Effector CD4-positive, alpha-beta T cell (primary cell): ENCODE data around the gene VDAC1.
"Not testable (repeated sequence)": the region's sequence is repeated elsewhere in the genome, so short reads cannot be mapped to it uniquely, and the experiment has no call there.

Experiments
- DNase-seq: peaks from one replicate; pipeline ENCODE4 v3.0.0-alpha.2; 2020
- total RNA-seq: gene quantifications from one replicate; lab custom pipeline; 2026; lab: John Stamatoyannopoulos, UW

Gene VDAC1, protein sequence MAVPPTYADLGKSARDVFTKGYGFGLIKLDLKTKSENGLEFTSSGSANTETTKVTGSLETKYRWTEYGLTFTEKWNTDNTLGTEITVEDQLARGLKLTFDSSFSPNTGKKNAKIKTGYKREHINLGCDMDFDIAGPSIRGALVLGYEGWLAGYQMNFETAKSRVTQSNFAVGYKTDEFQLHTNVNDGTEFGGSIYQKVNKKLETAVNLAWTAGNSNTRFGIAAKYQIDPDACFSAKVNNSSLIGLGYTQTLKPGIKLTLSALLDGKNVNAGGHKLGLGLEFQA
- total RNA-seq: 53.8 reads per million, percentile 70 among the genes with 10 or more reads in this experiment

DNA sequence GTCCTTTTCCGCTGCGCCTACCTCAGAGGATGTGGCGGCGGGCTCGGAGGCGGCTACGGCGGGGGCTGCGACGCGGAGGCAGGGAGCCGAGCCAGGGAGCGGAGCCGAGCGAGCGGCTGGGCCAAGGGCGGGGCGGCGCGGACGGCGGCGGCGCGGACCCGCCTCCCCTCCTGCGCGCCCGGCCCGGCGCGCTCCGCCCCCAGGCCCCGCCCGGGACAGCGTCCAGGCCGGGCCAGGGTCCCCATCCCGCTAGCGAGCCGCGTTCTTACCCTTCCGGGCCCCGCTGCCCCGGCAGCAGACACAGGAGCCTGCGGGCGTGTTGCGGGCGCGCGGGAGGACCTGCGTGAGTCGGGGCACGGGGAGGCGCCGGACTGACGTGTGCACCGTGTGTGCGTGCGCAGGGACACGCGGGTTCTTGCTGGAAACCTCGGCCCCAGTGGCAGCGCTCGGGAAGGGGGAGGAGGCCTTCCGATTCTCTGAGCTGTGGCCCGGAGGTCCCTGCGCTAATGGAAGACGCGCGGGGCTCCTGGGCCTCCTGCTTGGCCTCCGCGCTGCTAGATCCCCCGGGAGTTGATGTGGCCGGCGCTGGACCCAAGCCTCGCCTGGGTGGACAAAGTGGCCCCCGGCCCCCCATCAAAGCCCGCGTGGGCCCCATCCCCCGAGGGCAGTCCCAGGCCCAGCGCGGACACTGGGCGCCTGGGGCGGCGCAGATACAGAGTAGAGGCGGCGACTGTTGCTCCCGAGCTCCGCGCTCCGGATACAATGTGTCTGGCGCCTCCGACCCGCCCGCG, at the start of gene VDAC1:
VDAC1 (minus strand) TSS at position 350 of the 791 bp plus-strand sequence. CDS start 11,963 bp downstream, outside the sequence.
- peak; percentile 87 for DNase-seq

GRCh38 chr5:134053840-134054338, 49.1 kb upstream of the VDAC1 start:
- DNase-seq: no peak

DNA sequence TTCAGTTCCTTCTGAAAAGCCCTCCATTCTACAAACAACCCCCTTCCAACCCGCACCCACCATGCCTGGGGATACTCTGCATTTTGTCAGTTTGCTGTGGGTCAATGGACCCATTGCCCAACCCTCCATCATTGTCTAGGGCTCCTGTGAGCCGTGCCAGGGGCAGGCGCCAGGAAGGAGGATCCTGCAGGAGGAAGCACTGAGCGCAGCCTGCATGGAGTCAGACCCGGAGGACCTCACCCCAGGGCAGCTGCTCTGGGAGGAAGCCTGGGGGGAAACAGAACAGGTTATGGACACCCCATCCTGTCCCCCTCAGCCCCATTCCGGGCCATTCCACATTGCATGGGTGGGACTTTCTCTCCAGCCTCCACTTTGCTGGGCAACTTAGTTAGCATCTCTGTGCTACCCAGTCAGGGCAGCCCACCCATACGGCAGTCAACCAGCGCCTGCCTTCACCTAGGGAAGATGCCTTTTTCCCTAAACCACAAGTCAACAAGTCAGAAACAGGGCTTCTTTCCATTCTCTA, 48.6 kb upstream of the VDAC1 start:
- no peak for DNase-seq

GRCh38 chr5:134051305-134051704, 46.5 kb upstream of the VDAC1 start:
- DNase-seq: no peak

GRCh38 chr5:134048864-134049263, 44.1 kb upstream of the VDAC1 start:
- no peak for DNase-seq

DNA sequence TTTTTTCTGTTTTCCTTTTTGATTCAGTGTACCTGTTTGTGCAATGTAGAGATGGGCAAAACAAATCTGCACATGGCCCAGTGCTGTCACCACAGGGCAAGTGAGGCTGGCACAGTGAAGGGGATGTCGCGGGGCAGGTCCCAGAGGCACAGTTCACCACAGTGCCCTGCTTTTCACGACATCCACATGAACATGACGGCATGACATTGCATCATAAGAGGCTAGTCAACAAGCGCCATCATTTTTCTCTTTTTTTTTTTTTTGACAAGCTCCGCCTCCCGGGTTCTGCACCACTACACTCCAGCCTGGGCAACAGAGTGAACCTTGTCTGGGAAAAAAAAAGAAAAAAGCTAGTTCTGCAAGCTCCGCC, 42.9 kb upstream of the VDAC1 start:
- no peak for DNase-seq

DNA sequence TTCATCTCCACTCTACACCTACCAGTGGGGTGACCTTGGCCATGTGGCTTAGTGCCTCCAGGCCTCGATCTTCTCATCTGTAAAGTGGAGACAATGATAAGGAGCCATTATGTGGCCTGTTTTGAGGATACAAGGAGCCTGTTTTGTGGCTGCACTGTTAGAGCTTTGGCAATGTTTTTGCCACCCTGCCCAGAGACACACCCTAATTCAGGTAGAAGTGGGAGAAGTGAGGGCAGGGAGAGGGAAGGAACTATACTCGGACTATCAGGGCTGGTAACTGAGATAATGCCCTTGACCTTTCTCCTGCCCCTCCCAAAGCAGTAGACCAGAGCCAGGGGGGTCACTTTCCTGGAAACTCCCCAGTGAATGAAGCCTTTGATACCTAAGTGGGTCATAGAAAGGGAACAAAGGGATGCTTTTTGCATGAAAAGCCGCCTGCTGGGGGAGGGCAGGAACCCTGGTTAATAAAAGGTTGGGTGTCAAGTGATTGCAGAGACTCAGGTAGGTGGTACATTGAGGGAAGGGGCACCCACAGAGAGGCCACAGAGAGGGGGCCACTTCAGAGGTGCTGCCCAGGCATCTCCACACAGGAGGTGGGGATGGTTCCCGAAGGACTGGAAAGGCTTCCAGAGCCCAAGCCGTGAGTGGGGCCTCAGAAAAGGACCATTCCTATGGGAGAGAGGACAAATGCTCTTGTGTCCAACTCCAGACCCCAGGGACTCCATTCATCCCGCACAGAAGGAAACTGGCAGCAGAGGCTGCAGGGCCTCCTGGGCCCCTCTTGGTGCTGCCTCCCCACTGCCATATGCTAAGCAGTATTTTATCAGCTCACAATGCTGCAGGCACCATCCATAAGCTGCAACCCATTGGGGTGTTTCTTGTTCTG, 42.3 kb upstream of the VDAC1 start:
- no peak for DNase-seq

DNA sequence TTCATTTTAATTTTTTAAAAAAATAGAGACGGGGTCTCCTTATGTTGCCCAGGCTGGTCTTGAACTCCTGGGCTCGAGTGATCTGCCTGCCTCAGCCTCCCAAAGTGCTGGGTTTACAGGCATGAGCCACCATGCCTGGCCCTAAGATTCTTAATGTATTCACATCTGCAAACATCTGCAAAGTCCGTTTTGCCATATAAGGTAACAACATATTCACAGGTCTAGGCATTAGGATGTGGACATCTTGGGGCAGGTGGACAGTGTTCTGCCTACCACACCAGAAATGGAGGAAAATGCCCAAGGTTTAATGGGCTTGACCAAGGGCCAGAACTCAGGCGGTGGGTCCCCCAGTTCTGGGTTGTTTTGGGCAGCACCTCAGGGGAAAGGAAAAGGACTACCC, 41.6 kb upstream of the VDAC1 start:
- no peak for DNase-seq

GRCh38 chr5:134043793-134044792, 39.3 kb upstream of the VDAC1 start:
- DNase-seq: no peak

DNA sequence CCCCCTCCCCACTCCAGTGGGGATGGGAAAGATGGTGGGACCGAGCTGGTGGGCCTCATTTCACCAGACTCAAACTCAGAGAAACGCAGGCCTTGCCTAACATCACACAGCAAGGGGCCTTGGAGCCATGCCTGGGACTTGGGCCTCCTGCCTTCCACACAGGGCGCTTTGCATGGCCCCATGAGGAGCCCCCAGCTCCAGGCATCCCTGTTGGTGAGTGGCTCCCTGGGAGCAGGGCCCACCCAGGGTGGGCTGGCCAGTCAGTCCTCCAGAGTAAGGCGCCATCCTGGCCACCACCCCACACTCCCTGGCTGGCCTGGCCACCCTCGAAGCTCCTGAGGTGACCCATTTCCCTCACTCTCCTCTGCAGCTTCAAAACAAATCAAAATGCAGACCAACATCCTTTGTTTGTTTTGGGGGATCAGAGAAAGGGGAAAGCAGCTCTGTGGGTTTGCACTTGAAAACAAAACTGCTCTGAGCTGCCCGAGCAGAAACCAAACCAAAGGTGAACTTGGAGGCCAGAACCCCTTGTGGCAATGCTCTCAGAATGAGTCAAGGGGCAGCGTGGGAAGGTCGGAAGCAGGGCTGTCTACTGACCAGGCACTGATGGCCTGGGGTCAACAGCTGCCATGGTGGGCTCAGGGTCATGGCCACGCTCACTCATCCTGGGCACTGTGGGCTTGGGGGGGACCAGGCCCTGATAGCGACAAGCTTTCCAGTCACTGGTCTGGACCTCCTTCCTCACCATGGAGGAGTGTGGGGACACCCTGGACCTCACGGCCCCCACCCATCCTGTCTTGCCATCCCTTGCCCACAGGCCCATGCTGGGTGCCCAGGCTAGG, 37.0 kb upstream of the VDAC1 start:
- no peak for DNase-seq

DNA sequence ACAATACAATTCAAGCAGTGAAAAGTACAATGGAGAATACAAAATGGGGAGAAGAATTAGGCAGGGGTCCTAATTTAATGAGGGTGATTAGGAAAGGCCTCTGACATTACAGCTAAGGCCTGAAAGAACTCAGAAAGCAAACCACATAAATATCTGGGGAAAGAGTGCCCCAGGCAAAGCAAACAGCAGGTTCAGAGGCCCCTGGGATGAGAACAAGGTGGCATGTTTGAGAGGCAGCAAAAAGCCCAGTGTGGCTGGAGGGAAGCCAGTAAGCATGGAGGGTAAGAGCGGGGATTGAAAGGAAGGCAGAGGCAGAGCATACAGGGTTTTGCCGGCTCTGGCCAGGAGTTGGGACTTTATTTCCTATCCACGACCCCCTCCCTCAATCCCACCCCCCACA, 33.4 kb upstream of the VDAC1 start:
- no peak for DNase-seq

DNA sequence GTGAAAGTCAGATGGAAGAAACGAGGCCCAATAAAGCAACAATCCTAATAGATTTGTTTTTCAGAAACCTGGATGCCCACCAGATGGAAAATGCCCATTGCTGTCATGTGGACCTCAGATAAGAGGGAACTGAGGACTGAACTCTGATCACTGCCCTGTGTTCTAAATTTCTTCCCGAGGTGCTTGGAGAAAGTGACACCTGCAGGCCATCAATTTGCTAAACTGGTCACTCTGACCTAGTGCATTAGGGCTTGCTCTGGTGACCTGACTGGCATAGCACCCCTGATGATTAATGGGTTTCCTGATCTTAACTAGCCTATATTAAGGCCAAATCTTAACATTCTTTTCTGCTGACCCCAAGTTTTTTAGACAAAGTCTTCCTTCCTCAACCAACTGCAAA, 32.4 kb upstream of the VDAC1 start:
- no peak for DNase-seq

DNA sequence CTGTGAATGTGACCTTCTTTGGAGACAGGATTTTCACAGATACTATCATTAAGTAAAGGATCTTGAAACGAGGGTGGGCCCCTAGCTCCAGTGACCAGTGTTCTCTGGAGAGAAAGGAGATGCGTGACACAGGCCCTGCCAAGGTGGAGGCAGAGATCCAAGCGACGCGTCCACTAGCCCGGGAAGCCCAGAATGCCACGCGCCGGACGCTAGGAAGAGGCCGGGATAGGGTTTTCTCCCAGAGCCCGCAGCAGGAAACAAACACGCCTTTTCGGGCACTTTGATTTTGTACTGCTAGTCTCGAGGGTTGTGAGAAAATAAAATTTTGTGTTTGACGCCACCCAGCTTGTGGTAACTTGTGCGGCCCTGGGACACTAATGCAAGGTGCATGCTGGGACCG, 29.6 kb upstream of the VDAC1 start:
- DNase-seq: no peak

- not testable (repeated sequence) for DNase-seq
These were observed 25.7 kb upstream of the VDAC1 start for GRCh38 chr5:134030303-134030964.

GRCh38 chr5:134029156-134029555, 24.4 kb upstream of the VDAC1 start:
- no peak for DNase-seq

DNA sequence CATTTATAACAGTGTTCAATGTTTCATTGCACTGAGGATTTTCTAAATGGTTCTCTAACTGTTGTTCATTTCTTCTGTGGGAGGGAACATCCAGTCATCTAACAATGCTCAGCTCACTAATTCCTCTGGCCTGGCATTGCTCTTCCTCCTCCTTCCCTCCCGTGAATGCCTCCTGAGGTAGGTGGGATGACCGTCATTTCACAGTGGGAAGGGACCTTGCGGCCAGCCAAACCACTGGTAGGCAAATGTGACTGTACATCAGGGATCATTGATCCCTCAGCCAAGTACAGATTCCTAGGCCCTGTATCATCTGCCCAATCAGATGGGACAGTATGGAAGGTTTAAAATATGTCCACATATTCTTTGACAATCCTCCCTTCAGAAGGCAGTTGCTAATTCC, 23.7 kb upstream of the VDAC1 start:
- no peak for DNase-seq

DNA sequence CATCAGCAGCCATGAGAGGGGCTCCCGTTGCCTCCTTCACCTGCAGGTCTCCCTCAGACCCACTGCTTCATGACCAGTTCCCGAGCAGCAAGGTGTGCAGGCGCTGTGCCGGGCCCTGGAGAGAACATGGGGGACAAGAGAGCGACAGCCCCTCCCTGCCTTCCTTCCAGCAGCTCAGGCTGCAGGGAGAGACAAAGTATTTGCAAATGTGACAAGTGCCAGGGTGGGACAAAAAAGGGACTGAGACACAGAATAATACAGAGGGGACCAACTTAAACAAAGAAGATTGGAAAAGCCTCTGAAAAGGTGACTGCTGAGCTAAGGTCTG, 22.5 kb upstream of the VDAC1 start:
- no peak for DNase-seq

DNA sequence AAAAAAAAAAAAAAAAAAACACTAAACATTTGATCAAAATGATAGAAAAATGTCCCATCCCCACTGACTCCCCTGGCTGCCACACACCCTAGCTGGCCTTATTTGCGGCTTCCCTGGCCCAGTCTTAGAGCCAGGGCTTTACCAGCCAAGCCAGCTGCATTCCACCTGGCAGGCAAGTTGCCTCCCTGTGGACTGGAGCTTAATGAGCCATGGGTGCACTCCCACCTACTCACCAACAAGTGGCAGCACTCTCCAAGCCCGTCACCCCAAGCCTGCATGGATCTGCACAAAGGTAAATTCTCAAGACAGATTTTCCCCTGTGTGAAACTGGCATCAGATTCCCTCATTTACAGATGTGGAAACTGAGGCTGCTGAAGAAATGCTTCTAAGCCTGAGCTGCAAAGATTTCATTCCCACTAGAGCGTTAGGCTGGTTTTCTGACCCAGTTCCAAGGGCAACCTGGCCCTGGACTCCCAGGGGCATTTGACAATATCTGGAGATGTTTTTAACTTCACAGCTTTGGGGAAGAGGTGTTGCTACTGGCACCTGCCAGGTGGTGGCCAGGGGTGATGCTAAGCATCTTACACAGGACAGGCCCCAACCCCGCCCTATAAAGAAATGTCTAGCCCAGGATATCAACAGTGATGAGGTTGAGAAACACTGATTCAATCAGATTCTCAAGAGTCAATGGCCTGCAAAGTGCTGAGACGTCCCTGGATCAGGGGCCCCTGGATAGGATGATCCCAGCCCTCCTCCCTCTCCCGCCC, 21.9 kb upstream of the VDAC1 start:
- peak; percentile 34 for DNase-seq

DNA sequence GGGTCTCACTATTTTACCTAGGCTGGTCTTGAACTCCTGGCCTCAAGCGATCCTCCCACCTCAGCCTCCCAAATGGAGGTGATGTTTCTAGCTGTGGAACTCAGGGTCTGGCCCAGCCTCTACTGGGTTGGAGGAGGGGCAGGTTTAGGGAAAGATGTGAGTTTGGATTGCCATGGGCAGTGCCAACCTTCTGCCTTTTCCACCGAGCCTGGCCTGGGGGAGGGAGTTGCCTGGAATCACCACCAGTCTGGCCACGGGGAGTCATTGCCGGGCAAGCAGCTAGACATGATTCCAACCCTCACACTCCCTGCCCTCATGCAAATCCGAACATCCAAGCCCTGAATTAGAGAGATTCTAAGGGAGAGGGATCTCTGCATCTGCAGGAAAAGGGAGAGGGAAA, 21.0 kb upstream of the VDAC1 start:
- no peak for DNase-seq
